SK-N-SH (cell line): ENCODE measurements around the gene ZNRF4.

Experiments
- CTCF ChIP-seq: fragments of 200-600 bp; sonication (generic); IDR thresholded peaks from 2 replicates; pipeline ENCODE4 v1.6.1; 2017; ENCODE audit warnings: antibody characterized with exemption, mild to moderate bottlenecking, moderate library complexity
- MXI1 ChIP-seq: IDR thresholded peaks from 2 replicates; pipeline ENCODE4 v1.6.1; 2012; ENCODE audit warnings: mild to moderate bottlenecking, low read depth, low read length, improper control_type of control experiment
- POLR2AphosphoS5 ChIP-seq: IDR thresholded peaks from 2 replicates; pipeline ENCODE4 v1.6.1; 2012; ENCODE audit warnings: low read depth, low read length
- RAD21 ChIP-seq: IDR thresholded peaks from 2 replicates; pipeline ENCODE4 v1.6.1; 2012; ENCODE audit warnings: mild to moderate bottlenecking, low read length
- TAF1 ChIP-seq: IDR thresholded peaks from 2 replicates; pipeline ENCODE4 v1.6.1; 2012; ENCODE audit warnings: low read depth, mild to moderate bottlenecking, low read length, moderate library complexity, borderline replicate concordance
- TCF12 ChIP-seq: IDR thresholded peaks from 2 replicates; pipeline ENCODE4 v1.4.0; 2012
- TEAD4 ChIP-seq: IDR thresholded peaks from 2 replicates; pipeline ENCODE4 v1.4.0; 2012; ENCODE audit warnings: mild to moderate bottlenecking, borderline replicate concordance; ENCODE audit not compliant: insufficient read depth
- USF2 ChIP-seq: fragments of 150-350 bp; IDR thresholded peaks from 2 replicates; pipeline ENCODE4 v1.6.1; 2017; ENCODE audit warnings: antibody characterized with exemption, low read length, low read depth, borderline replicate concordance
- YY1 ChIP-seq: IDR thresholded peaks from 2 replicates; pipeline ENCODE4 v1.4.0; 2012; ENCODE audit warnings: low read depth, mild to moderate bottlenecking
- TF ChIP-seq, protein P1 (sequence below): IDR thresholded peaks from 2 replicates; pipeline ENCODE4; 2012
- TF ChIP-seq, protein P2 (sequence below): IDR thresholded peaks from 2 replicates; pipeline ENCODE4 v1.4.0; 2012; ENCODE audit warnings: low read depth, borderline replicate concordance

DNA sequence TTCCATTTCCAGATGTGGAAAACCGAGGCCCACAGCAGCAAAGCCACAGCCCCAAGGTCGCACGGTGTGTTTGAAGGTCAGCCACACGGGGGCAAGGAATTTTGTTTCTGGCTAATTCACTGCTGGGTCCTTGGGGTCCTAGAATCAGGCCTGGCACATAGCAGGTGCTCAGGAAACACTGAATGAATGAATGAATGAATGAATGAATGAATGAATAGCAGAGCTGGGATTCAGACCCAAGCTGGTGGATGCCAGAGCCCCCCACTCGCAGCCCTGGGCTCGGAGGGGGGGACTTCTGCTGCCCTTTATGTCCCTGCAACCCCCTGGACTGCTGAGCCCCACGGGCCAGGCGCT, 37.0 kb downstream of the ZNRF4 start:
- TF ChIP-seq TEAD4 (no peak), TAF1 (no peak), USF2 (no peak), YY1 (no peak), CTCF (no peak), POLR2AphosphoS5 (no peak), MXI1 (no peak), RAD21 (no peak), TCF12 (no peak)
- TF ChIP-seq, protein P1, sequence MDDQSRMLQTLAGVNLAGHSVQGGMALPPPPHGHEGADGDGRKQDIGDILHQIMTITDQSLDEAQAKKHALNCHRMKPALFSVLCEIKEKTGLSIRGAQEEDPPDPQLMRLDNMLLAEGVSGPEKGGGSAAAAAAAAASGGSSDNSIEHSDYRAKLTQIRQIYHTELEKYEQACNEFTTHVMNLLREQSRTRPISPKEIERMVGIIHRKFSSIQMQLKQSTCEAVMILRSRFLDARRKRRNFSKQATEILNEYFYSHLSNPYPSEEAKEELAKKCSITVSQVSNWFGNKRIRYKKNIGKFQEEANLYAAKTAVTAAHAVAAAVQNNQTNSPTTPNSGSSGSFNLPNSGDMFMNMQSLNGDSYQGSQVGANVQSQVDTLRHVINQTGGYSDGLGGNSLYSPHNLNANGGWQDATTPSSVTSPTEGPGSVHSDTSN = no peak
- TF ChIP-seq, protein P2, sequence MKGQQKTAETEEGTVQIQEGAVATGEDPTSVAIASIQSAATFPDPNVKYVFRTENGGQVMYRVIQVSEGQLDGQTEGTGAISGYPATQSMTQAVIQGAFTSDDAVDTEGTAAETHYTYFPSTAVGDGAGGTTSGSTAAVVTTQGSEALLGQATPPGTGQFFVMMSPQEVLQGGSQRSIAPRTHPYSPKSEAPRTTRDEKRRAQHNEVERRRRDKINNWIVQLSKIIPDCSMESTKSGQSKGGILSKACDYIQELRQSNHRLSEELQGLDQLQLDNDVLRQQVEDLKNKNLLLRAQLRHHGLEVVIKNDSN = no peak
